Muscle of arm (tissue), 14 donors: ENCODE data around the gene AIG1. TPM values are rescaled to one million over a fixed set of nuclear protein-coding genes. Genes with fewer than 3 reads are reported as not detected.
"Not testable (repeated sequence)": the region's sequence is repeated elsewhere in the genome, so short reads cannot be mapped to it uniquely, and the experiment has no call there.

Experiments used
- DNase-seq: peaks from one replicate; pipeline ENCODE4 v3.0.0-alpha.2; 2013
- long read RNA-seq, 11 donors: transcript quantifications; one replicate each; lab custom pipeline, GENCODE V29; 2026
- polyA plus RNA-seq, 12 donors: library from polyadenylated mRNA; unstranded; fragments of 120-200 nt; gene quantifications; one replicate each; pipeline ENCODE4 v1.2.1, GENCODE V29; 2013; ENCODE audit not compliant: insufficient read length in 12 of 12

AIG1 gene
- 10 to 100 TPM in 11 of 12 donors, not detected in 1; 22.7 to 44.3 (median 40.6) TPM for polyA plus RNA-seq
- long read RNA-seq, donor 1, transcript AIG1-203 (2 exons, 559 nt): minor isoform, 5 of 115 reads
- long read RNA-seq, donor 1, transcript AIG1-202 (6 exons, 1,395 nt): major isoform, 40 of 115 reads
- long read RNA-seq, donor 1, partial matches to known transcripts: 66 of 115 reads
- long read RNA-seq, donor 1, other reads (novel, unspliced or antisense): 0 of 115 reads
- long read RNA-seq, donor 2, transcript AIG1-202 (6 exons, 1,395 nt): major isoform, 10 of 20 reads
- long read RNA-seq, donor 2, partial matches to known transcripts: 5 of 20 reads
- long read RNA-seq, donor 2, other reads (novel, unspliced or antisense): 0 of 20 reads
- long read RNA-seq, donor 3, transcript AIG1-202 (6 exons, 1,395 nt): major isoform, 6 of 20 reads
- long read RNA-seq, donor 3, transcript AIG1-203 (2 exons, 559 nt): minor isoform, 5 of 20 reads
- long read RNA-seq, donor 3, partial matches to known transcripts: 6 of 20 reads
- long read RNA-seq, donor 3, other reads (novel, unspliced or antisense): 0 of 20 reads
- long read RNA-seq, donor 4, transcript AIG1-202 (6 exons, 1,395 nt): major isoform, 5 of 13 reads
- long read RNA-seq, donor 4, partial matches to known transcripts: 6 of 13 reads
- long read RNA-seq, donor 4, other reads (novel, unspliced or antisense): 0 of 13 reads
- long read RNA-seq, donor 5, transcript AIG1-208 (4 exons, 3,393 nt): minor isoform, 5 of 36 reads
- long read RNA-seq, donor 5, transcript AIG1-202 (6 exons, 1,395 nt): major isoform, 11 of 36 reads
- long read RNA-seq, donor 5, transcript AIG1-203 (2 exons, 559 nt): minor isoform, 6 of 36 reads
- long read RNA-seq, donor 5, partial matches to known transcripts: 14 of 36 reads
- long read RNA-seq, donor 5, other reads (novel, unspliced or antisense): 0 of 36 reads
- long read RNA-seq, donor 6, transcript AIG1-202 (6 exons, 1,395 nt): major isoform, 6 of 15 reads
- long read RNA-seq, donor 6, partial matches to known transcripts: 7 of 15 reads
- long read RNA-seq, donor 6, other reads (novel, unspliced or antisense): 0 of 15 reads
- long read RNA-seq, donor 7, transcript AIG1-202 (6 exons, 1,395 nt): major isoform, 5 of 10 reads
- long read RNA-seq, donor 7, transcript AIG1-203 (2 exons, 559 nt): major isoform, 5 of 10 reads
- long read RNA-seq, donor 7, partial matches to known transcripts: 0 of 10 reads
- long read RNA-seq, donor 7, other reads (novel, unspliced or antisense): 0 of 10 reads
- long read RNA-seq, donor 8, transcript AIG1-202 (6 exons, 1,395 nt): major isoform, 11 of 33 reads
- long read RNA-seq, donor 8, partial matches to known transcripts: 17 of 33 reads
- long read RNA-seq, donor 8, other reads (novel, unspliced or antisense): 0 of 33 reads
- long read RNA-seq, donor 9, partial matches to known transcripts: 9 of 16 reads
- long read RNA-seq, donor 9, other reads (novel, unspliced or antisense): 0 of 16 reads
- long read RNA-seq, donor 10, transcript AIG1-202 (6 exons, 1,395 nt): major isoform, 12 of 23 reads
- long read RNA-seq, donor 10, partial matches to known transcripts: 7 of 23 reads
- long read RNA-seq, donor 10, other reads (novel, unspliced or antisense): 0 of 23 reads
- long read RNA-seq, donor 11, transcript AIG1-202 (6 exons, 1,395 nt): major isoform, 9 of 23 reads
- long read RNA-seq, donor 11, partial matches to known transcripts: 11 of 23 reads
- long read RNA-seq, donor 11, other reads (novel, unspliced or antisense): 0 of 23 reads

- peak; percentile 58 for DNase-seq
Observed at GRCh38 chr6:143060806-143061596, at the start of gene AIG1. Gene AIG1, plus strand, starts transcription at chr6:143060889. Its CDS starts 37 bp downstream, at chr6:143060926.

- no peak for DNase-seq
Observed at GRCh38 chr6:143014764-143015163, 45.9 kb upstream of the AIG1 start.

GRCh38 chr6:143015300-143015706, 45.4 kb upstream of the AIG1 start:
- no peak for DNase-seq

DNA sequence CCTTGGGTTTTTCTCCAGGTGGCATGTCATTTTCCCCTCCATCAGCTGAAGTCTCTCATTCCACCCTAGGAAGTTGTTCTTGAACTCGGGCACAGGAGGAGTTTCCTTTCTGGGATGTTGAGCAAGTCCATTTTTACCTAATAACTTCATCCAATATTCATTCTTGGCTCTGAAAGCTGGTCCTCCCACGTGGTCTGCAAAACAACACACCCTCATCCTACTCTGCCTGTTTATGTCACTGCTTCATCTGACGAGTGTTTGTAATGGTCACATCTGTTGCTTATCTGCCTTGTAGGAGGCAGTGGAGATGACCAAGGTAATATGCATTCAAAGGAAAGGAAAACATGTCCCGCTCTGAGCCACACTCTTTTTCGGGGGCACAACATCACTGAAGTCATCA, 41.7 kb upstream of the AIG1 start:
- DNase-seq: no peak

DNA sequence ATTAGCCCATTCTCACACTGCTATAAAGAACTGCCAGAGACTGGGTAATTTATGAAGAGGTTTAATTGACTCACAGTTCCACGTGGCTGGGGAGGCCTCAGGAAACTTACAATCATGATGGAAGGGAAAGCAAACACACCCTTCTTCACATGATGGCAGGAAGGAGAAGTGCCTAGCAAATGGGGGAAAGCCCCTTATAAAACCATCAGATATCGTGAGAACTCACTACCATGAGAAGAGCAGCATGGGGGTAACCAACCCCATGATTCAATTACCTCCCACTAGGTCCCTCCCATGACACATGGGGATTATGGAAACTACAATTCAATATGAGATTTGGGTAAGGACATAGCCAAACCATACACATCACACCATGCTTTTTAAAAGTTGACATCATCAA, 39.8 kb upstream of the AIG1 start:
- not testable (repeated sequence) for DNase-seq

DNA sequence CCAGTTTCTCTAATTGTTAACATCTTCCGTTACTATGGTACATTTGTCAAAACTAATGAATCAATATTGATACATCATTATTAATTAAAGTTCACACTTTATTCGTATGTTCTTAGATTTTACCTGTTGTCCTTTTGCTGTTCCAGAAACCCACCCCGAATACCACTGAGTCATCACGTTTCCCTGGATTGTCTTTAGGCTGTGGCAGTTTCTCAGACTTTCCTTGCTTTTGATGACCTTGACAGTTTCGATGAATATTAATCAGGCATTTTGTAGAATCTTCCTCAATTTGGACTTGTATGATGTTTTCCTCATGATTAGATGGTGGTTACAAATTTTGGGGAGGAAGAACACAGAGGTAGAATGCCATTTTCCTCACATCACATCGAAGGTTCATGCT, 39.1 kb upstream of the AIG1 start:
- no peak for DNase-seq

- no peak for DNase-seq
Observed at GRCh38 chr6:143022587-143022986, 38.1 kb upstream of the AIG1 start.

DNA sequence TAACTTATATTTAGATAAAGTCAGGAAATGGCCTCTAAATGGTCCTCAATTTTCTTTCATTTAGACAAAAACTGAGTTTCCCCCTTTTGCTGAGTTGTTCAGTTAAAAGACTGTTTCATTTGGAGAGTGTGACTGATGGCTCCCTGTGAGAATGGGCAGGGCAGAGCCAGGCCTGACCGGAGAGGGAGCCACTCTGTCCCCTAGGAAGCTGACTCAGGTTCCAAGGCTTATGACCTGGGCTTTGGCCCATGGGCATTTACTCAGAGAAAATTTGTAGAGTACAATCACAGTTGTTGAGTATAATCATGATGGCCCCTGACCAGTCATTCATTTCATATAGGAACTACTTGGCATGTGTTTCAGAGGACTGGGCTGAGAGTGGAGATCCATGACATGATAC, 37.0 kb upstream of the AIG1 start:
- no peak for DNase-seq

- no peak for DNase-seq
Observed at GRCh38 chr6:143024977-143025376, 35.7 kb upstream of the AIG1 start.

GRCh38 chr6:143026696-143027449, 33.8 kb upstream of the AIG1 start:
- peak; percentile 73 for DNase-seq

GRCh38 chr6:143034689-143035334, 25.9 kb upstream of the AIG1 start:
- no peak for DNase-seq

DNA sequence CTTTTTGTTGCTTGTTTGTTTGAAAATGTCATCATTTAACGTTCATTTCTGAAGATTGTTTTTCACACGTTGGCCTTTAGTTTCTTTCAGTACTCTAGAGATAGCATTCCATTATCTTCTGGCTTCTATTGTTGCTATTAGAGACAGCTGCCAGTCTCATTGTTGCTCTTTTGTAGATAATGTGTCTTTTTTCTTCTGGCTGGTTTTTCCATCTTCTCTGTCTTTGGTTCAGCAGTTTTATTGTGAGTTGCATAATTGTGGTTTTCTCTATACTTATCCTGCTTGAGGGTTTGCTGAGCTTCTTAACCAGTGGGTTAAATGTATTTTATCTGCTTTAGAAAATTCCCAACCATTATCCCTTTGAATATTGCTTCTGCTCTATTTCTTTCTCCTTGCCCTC, 23.2 kb upstream of the AIG1 start:
- no peak for DNase-seq

- no peak for DNase-seq
Observed at GRCh38 chr6:143038833-143039232, 21.9 kb upstream of the AIG1 start.

- no peak for DNase-seq
Observed at GRCh38 chr6:143039548-143039947, 21.1 kb upstream of the AIG1 start.

- no peak for DNase-seq
Observed at GRCh38 chr6:143040018-143040417, 20.7 kb upstream of the AIG1 start.

GRCh38 chr6:143044345-143044744, 16.3 kb upstream of the AIG1 start:
- not testable (repeated sequence) for DNase-seq

GRCh38 chr6:143049611-143050010, 11.1 kb upstream of the AIG1 start:
- no peak for DNase-seq

GRCh38 chr6:143050509-143050908, 10.2 kb upstream of the AIG1 start:
- DNase-seq: no peak

DNA sequence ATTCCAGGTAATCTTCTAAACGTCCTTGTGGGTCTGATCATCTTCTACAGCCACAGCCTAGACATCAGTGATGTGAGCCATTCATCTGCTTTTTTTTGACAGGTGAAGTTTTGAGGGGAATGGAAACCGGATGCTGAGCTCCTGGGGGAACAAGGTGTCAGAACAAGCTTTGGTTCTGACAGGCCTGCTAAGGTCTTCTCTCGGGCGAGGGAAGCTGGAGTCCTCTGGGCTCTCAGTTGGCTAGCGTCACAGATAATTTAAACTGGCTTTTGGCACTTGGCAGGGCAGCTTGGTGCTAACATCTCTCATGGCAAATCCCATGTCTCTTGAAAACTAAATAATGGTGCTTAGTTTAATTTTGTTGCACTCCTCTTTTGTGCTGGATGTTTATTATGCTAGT, 8.4 kb upstream of the AIG1 start:
- no peak for DNase-seq
